HEK293T (cell line): ENCODE measurements around the gene KBTBD8.

Experiments used
- BHLHE40 ChIP-seq: fragments of 450-650 bp; IDR thresholded peaks from 2 replicates; pipeline ENCODE4 v1.6.1; 2016; ENCODE audit warnings: mild to moderate bottlenecking, moderate library complexity, borderline replicate concordance
- ELF4 ChIP-seq: fragments of 450-650 bp; IDR thresholded peaks from 2 replicates; pipeline ENCODE4 v1.6.1; 2017; ENCODE audit warnings: antibody characterized with exemption
- FOXA1 ChIP-seq: fragments of 450-650 bp; IDR thresholded peaks from 2 replicates; pipeline ENCODE4 v1.6.1; 2016; ENCODE audit warnings: mild to moderate bottlenecking
- FOXK2 ChIP-seq: fragments of 450-650 bp; IDR thresholded peaks from 2 replicates; pipeline ENCODE4 v1.6.1; 2016; ENCODE audit warnings: mild to moderate bottlenecking
- FOXM1 ChIP-seq: fragments of 450-650 bp; IDR thresholded peaks from 2 replicates; pipeline ENCODE4 v1.6.1; 2017; ENCODE audit warnings: mild to moderate bottlenecking, borderline replicate concordance
- L3MBTL2 ChIP-seq: fragments of 450-650 bp; conservative IDR thresholded peaks from 2 replicates; pipeline ENCODE4 v1.6.1; 2016; ENCODE audit warnings: mild to moderate bottlenecking
- LEF1 ChIP-seq: fragments of 450-650 bp; IDR thresholded peaks from 2 replicates; pipeline ENCODE4 v1.6.1; 2017; ENCODE audit warnings: mild to moderate bottlenecking, borderline replicate concordance
- NFRKB ChIP-seq: fragments of 450-650 bp; IDR thresholded peaks from 2 replicates; pipeline ENCODE4 v1.6.1; 2016; ENCODE audit warnings: mild to moderate bottlenecking, moderate library complexity
- PKNOX1 ChIP-seq: fragments of 450-650 bp; IDR thresholded peaks from 2 replicates; pipeline ENCODE4 v1.6.1; 2016
- SP1 ChIP-seq: fragments of 450-650 bp; IDR thresholded peaks from 2 replicates; pipeline ENCODE4 v1.6.1; 2017
- TARDBP ChIP-seq: fragments of 450-650 bp; IDR thresholded peaks from 2 replicates; pipeline ENCODE4 v1.6.1; 2016

DNA sequence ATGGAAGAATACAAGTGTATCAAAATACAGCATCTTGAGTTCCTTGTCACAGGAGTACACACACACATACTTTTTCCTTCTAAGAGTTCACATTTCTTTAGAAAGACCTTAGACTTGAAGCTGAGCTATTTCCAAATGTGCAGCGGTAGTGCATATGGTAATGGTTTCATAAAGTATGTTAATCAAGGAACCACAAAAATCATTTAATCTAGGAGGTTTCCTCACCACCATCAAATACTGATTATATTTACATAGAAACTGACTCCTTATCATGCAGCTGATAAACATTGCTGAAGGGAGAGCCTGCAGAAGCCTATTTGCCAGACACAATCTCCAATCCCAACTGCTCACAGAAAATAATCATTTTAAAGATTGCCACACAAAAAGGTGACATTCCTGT, 40.0 kb upstream of the KBTBD8 start:
- TF ChIP-seq L3MBTL2 (no peak), PKNOX1 (no peak), FOXM1 (no peak), LEF1 (no peak), FOXK2 (no peak), SP1 (no peak), TARDBP (no peak), BHLHE40 (no peak), FOXA1 (no peak), ELF4 (no peak), NFRKB (no peak)
